ENCODE results near the gene NECAB2.

Gene NECAB2

DNA sequence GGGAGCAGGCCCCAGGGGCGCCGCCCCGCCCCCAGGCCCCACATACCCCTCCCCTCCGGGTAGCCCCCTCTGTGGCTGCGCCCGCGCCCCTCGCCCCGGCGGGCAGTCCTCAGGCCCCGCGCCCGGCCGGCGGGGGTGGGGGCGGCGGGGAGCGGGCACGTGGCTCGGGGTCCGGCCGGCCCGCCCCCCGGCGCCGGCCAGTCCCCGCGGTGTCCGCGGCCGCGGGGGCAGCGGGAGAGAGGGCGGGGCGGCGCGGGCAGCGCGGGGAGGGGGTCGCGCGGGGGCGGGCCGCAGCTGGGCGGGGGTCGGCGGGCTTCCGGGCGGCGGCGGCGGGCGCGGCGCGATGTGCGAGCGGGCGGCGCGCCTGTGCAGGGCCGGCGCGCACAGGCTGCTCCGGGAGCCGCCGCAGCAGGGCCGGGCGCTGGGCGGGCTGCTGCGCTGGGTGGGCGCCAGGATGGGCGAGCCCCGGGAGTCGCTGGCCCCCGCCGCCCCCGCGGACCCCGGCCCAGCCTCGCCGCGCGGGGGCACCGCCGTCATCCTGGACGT lies 335 bp downstream of the NECAB2 start:
- peak; percentile 35 for DNase-seq

DNA sequence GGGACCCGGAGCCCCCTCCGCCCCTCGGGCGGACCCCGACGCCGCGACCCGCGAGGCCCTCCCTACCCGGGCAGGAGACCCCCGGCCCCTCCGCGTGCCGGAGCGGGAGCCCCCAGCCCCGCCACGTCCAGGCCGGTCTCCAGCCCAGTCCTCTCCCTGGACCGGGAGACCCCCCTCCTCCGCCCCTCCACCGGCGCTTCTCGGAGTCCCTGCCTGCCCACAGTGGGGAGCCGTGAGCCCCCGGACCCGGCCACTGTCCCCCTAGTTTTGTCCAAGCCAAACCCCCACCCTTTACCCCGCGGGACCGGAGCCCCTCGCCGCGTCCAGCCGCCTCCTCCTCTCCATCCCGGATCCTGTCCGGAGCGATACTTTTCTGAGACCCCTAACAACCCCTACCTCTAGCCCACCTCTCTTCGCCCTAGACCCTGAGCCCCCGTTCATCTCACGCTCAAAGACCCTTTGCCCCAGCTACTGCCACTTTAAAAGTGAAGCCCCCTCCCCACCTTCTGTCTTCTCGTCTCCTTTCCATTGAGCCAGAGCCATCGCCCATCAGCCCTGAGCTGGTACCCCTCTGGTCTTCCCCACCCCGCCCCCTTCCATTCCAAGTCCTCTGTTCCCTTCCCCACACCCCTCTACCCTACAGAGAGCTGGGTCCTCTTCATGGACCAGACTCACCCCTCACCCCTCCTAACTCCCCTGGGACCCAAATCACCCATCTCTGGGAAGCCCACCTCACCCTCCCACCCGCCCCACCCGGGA lies 1.0 kb downstream of the NECAB2 start:
- DNase-seq = no peak

DNA sequence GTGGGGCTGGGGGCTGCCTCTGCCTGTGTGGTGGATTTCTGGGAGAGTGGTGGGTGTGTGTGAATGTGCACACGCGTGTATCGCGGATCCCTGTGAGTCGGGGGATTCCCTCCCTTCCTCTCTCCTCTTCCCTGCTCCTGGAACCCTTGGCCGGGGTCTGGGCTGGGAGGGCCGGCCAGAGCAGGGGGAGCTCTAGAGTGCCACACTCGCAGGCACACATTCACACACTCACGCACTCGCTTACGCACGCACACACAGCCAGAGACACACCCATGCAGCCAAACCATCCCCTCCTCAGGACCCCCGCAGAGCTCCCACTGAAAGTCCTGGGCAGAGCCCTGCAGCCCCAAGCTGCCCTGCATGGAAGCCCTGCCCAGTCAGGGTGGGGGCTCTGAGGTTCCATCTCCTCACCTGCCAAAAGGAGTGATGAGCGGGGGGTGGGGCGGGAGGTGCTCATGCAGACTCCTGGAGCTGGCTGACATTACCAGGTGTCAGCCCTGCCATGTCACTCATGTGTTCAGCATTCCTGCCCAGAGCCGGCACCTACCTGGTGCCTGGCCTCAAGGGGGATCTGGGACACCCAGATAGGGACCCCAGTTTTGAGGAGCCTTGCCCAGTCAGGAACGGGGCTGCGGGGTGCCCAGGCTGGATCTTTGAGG lies 1.9 kb downstream of the NECAB2 start:
- DNase-seq = peak; percentile 50

DNA sequence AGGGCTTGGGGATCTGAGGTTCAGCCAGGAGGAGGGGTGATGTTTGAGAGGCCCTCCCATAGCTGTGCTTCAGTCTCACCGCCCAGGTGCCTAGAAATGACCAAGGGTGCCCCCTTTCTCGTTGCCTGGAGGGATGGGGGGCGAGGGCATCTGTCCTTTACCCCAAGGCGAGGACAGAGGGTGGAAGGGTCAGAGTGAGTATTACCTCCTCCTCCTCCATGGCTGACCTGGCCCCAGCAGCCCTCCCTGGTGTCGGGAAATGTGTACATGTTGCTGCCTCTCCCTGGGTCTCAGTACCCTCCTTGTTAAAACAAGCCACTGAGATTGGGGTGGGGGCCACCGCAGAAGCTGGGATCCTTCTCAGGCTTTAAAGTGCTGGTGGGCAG lies 2.4 kb downstream of the NECAB2 start:
- DNase-seq = no peak

DNA sequence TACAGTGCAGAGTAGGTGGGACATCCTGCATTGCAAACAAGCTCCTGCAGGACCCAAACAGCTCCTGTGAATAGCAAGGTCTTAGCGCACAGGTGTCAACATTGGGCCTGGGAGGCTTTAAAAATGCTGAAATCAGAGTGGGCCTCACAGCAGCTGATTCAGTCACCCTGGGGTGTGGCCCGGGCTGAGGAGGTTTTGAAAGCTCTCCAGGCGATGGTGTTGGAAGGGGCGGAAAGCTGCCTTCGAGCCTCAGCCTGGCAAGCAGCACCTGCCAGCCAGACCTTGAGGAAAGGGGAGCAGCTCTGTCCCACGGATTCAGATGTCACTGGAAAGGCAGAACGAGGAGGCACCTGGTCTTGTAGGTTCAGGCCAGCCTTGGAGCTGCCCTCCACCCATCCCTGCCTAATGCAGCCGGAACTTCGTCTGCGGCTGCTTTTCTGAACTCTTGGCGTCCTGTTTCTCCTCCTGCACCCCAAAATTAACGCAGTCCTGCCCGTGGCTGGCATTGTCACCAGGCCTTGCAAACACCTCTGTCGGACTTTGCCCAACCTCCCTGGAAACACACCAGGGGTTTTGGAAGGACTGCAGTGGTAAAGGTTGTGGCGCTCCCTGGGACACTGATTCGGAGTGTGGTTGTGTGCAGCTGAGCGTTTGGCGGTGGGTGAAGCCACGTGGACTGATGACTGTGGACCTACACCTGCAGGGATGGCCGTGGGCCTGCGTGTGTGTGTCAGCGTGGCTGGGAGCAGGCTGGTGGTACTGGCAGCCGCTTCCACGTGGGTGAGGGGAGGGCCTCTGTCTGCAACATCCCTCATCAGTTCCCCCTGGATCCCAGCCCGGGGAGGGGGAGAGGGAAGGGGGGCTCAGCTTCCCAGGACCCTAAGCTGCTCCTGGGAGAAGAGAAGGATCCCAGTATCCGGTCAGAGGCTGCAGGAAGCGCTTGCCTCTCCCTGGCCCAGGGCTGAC lies 3.4 kb downstream of the NECAB2 start:
- peak; percentile 10 for DNase-seq

DNA sequence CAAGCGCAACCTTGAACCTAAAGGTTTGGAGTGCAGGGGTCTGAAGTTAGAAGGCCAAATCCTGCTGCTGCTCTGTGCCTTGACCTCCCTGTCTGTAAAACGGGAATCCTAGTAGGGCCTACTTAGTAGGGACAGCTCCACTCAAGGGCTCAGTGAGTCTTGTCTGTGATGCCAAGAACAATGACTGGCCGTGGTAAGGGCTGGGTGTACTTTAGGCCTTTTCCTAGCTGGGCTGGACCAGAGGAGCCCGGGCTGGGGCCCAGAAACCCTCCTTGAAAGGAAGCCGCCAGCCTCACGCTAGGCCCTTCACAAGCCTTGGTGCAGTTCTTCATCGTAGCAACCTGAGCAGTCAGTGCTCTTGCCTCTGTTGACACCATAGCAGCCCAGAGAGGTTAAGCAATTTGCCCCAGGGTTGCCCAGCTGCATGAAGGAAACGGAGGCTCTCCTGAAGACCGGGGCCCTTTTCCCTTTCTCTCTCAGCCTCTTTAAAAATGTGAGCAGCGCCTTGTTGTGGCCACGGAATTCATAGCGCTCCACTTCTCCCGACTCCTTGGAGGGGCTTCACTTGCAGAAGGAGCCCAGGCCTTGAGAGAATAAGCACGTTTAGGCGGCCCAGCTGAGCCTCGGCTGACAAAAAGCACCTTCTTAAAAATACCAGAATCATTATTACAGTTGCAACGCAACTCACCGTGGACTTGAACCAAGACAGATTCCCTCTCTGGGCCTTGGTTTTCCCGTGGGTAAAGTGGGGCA lies 4.4 kb downstream of the NECAB2 start:
- DNase-seq = no peak

DNA sequence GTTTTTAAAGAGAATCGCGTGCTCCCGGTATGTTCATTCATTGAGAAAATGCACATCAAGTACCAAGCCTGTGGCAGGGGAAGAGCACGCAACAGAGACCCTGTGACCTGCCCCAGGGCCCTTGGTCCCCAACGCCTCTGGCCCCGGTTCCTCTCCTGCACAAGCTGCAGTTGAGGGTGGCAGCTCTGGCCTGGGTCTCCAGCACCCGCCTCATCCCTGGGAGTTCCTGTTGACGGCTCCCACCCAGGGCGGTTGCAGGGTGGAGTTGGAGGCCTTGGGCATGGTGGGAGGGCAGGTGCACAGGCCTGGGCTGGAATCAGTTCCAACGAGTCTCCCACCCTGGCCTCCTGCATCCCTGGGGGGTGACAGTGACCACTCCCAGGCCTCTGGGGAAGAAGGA lies 5.0 kb downstream of the NECAB2 start:
- no peak for DNase-seq

DNA sequence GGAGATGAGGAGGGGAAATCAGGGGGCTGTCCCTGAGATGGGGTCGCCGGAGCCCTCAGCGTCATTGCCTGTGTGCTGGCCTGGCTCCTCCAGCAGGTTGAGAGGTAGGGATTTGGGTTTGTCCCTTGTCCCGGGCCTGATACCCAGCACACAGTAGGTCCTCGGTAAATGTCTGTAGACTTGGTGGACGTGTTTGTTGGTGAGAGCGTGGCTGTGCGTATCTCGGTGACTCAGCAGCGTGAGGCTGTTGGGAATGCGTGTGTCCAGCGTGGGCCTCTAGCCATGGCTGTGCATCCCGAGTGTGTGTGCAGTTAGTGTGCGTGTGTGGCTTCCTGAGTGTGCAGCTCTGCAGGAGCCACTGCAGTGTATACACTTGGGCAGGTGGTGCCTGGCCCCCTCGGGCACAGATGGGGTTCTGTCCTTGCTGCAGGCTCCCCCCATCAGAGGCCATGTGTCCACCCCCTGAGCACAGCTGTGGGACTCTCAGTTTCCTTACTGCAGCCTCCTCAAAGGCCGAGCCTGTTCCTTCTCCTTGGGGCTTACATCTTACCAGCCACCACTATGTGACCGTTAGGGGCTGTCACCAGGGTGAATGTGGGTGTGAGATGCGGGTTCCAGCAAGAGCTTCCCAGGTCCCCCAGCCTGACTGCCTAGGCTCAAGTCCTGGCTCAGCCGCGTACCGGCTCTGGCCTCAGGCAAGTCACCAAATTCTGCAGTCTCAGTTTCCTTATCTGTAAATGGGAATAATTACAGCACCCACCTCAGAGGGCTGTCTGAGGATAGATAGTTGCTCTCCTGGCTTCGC lies 5.7 kb downstream of the NECAB2 start:
- DNase-seq = no peak

DNA sequence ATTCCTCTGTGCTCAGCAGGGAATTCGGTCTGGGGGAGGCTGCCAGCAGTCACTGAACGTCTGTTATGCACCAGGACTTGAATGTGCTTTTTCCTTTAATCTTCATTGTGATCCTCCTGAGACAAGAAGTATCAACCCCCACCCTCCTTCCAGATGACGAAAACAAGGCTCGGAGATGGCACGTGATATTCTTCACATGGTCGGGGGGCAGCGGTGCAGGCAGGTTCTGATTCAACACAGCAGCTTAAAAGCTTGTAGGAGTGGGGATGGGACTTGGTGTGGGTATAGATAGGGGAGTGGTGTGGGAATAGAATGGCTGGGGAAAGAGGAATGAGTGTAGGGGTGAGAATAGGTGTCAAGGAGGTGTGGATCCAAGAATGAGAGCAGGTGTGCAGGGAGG lies 6.4 kb downstream of the NECAB2 start:
- DNase-seq = no peak

DNA sequence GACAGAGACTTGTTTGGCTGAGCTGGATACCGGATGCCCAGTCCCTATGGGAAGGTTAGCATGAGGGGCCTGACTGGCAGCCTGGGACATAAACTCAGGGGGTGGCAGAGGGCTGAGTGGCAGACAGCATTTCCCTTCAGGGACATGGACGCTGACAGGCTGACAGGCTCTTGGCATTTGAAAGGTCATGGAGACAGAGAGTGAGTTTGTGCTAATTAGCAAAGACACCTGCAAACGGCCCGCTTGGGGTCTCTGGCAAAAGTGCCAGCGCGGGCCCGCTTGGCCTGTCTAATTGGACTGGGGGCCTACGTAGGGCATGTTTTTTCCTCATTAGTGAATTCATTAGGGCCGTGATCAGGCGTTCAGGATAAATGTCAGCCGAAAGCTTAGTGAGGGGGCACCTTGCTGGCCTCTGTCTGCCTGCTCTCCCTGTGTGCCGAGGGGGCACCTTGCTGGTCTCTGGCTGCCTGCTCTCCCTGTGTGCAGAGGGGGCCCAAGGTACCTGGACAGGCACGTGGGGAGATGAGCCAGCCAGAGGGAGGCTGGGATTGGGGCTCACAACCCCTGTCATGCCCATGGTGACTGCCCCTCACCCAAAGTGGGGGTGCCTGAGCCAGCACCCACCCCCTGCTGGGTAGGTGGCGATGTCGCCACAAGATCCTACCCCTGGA lies 7.7 kb downstream of the NECAB2 start:
- DNase-seq = no peak

DNA sequence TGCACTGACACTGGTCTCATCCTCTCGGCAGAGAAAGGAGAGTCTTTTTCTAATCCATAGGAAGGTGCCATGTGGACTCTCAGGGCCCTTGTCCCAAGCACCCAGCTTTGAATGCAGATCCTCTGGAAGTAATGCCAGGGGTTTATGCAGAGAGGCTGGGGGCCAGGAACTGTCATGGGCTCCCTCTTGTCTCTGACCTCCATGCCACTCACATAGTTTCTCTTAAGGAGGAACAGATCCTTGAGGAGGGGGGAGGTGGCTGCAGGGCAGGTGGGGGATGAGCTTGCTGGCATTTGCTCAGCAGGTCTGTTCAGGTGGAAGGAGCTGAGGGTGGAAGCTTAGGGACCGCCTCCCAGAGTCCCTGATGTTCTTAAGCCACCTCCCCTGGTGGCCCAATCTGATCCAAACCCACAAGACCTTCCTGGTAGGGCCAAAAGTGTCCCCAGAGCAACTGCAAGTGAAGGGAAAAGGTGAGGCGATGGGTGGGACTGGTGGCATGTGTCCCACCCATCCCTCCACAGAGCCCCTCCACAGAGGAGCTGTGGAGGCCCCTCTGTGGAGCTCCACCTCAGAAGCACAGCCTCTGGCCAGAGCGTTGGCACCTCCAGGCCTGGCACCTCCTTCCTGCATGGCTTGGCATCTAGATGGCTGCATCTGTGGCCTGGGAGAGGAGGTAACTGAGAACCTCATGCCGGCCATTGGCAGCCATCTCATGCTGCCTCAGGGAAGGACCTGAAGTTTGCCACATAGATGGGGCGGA lies 9.2 kb downstream of the NECAB2 start:
- no peak for DNase-seq

DNA sequence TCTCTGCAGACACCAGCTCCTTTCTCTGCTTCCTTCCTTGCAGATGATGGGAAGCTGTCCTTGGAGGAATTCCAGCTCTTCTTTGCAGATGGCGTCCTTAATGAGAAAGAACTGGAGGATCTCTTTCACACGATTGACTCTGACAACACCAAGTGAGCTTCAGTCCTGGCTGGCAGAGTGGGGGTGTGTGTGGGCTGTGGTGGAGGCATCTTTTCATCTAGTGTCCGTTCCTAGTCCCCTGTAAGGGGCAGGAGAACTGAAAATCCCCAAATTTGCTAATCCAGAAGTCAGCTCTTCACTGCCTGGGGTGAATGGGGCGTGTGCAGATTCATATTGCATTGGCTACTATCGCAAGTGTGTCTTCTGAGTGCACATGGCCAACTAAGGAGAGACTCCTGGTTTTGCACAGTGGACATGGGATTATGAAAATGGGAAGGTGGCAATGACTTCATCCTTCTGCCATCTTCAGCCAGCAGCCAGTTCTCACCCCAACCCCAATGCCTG lies 10.4 kb downstream of the NECAB2 start:
- no peak for DNase-seq

DNA sequence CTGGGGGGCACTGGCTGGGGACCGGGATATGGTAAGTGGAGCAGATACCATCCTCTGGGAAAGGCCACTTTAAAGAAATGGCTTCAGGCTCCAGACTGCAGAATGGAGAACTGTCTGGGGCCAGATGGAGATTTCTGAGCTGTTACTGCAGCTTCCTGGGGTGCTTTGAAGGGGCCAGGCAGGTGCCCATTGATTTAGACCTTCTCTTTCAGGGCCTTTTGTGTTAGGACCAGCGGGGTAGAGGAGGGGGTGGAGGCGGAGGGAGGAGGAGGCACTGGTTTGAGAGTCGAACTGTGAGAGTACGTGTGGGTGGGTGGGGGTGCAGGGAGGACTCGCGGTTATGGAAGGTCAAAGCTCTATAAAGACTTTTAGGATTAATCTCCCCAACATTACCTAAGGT lies 11.4 kb downstream of the NECAB2 start:
- DNase-seq = no peak

DNA sequence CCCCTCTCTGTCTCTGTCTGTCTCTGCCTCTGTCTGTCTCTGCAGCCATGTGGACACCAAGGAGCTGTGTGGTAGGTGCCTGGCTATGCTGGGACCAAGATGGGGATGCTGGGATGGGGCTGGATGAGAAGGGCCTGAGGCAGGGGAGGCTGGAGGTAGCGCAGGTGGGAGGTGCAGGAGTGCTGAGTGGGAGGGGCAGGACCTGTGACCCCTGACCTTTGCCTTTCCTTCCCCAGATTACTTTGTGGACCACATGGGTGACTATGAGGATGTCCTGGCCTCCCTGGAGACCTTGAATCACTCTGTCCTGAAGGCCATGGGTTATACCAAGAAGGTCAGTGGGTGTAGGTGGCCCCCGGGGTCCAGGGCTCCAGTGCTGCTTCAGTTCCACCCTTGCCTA lies 12.8 kb downstream of the NECAB2 start:
- no peak for DNase-seq

DNA sequence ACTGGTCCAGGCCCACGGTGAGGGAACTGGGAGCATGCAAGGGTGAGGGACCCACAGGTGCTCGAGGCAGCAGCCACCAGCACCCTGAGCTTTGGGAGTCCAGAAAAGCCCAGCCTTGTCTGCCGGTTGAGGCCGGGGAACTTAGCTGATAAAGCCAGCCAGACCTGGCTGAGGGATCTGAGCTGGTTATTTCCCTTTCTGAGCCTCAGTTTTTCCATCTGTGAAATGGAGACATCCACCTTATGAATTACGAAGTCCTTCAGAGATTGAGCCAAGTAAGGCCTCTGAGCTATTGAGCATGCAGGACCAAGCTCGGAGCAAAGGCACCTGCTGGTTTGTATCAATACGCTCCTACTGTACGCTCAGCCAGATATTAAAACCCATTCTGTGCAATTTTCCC lies 13.8 kb downstream of the NECAB2 start:
- DNase-seq = no peak

DNA sequence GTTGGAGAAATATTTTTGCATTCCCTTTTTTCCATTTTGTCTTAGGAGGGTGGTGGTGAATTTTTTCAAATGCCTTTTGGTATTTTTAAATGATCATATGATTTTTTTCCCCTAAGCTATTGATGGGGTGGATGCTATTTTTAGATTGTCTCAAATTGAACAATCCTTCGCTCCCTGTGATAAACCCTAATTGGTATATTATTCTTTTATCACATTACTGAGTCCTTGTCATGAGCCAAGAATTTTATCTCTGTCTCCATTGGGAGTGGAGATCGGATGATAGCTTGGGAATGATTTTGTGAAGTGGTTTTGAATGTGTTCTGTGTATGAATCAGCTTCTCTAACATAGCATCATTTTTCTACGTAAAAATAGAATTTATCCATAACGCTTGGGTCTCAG lies 15.4 kb downstream of the NECAB2 start:
- no peak for DNase-seq

DNA sequence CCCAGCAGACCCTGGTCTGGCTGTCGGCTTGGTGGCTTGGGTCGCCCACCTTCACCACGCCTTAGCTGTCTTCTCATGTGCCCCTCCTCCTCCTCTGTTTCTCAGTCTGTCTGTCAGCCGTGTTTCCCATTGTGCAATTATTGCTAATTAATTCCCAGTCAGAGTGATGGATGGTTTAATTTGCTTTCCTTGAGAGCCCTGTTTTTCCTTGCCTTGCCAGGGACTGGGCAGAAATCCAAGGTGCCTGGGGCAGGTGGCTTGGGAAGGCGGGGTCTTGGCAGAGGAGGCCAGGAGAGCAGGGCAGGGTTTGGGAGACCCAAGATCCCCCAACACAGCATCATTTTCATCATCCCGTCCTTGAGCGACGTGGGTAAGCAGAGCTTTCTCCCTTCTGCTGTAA lies 21.3 kb downstream of the NECAB2 start:
- DNase-seq = no peak

DNA sequence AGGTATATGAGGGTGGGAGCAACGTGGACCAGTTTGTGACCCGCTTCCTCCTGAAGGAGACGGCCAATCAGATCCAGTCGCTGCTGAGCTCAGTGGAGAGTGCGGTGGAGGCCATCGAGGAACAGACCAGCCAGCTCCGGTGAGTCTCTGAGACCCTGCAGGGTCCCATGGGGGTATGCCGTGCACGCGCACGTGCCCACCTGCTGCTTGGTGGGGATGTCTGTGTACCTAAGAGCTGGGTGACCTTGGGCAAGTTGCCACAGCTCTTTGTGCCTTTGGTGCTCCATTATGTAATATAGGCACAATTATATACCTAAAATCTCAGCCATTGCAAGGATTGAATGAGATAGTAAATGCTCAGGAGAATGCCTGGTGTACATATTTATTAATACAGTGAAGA lies 22.4 kb downstream of the NECAB2 start:
- no peak for DNase-seq

DNA sequence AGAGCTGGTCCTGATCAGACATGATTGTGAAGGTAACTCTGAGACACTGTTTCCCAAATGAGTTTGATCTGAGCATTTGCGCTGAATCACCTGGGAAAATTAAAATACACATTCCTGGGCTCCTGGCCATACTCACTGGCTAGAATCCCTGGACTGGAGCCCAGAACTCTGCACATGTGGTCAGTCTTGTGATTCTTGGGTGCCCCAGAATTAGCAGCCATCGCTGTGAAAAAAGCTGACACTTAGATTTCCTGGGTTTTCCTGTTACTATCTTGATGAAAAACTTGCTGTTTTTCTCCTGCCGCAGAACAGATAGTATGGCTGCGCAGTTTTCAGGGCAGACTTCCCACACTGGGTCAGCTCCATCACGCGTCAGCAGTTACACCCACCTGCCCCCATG lies 24.6 kb downstream of the NECAB2 start:
- DNase-seq = peak; percentile 5

DNA sequence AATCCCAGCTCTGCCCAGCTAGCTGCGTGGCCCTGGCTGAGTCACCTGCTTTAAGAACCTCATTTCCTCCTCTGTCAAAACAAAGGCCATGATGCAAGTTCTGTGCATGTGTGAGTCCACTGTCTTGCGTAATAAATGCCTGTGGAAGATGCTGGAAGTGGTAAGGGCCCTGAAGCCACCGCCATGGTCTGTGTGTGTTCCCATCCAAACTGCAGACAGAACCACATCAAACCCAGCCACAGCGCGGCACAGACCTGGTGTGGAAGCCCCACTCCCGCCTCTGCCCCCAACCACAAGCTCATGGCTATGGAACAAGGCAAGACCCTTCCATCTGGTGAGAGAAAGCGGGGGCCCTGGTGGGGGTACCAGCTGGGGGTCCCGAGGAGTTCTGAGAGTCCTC lies 26.0 kb downstream of the NECAB2 start:
- DNase-seq = peak; percentile 25

Data from DMS53 (cell line).